HCT116 (cell line): Measurements from ENCODE around the gene GIPC3.

ENCODE experiments used
- EZH2 ChIP-seq: fragments of 200-600 bp; sonication (generic); IDR thresholded peaks from 2 replicates; pipeline ENCODE4 v1.6.1; 2017; ENCODE audit warnings: antibody characterized with exemption, mixed run types
- POLR2A ChIP-seq: IDR thresholded peaks from 2 replicates; pipeline ENCODE4 v1.7.0; 2011; ENCODE audit warnings: borderline replicate concordance; ENCODE audit not compliant: insufficient read depth, insufficient read length; ENCODE audit errors: extremely low read depth
- SIN3A ChIP-seq: IDR thresholded peaks from 2 replicates; pipeline ENCODE4 v1.6.1; 2012; ENCODE audit warnings: low read depth
- TF ChIP-seq, protein P1 (sequence below), 3 experiments: fragments of 200-600 bp in 1 of 3; sonication (generic) in 1 of 3; IDR thresholded peaks in 2 of 3; conservative IDR thresholded peaks in 1 of 3; 2 replicates each; pipeline ENCODE4 v1.5.1; 2012 to 2017; ENCODE audit warnings: low read depth in 2 of 3, low read length in 2 of 3, antibody characterized with exemption in 1 of 3, borderline replicate concordance in 1 of 3, control low read depth in 1 of 3, mild to moderate bottlenecking in 1 of 3, mixed read lengths in 1 of 3, mixed run types in 1 of 3, moderate library complexity in 1 of 3; ENCODE audit not compliant: insufficient read depth in 1 of 3

DNA sequence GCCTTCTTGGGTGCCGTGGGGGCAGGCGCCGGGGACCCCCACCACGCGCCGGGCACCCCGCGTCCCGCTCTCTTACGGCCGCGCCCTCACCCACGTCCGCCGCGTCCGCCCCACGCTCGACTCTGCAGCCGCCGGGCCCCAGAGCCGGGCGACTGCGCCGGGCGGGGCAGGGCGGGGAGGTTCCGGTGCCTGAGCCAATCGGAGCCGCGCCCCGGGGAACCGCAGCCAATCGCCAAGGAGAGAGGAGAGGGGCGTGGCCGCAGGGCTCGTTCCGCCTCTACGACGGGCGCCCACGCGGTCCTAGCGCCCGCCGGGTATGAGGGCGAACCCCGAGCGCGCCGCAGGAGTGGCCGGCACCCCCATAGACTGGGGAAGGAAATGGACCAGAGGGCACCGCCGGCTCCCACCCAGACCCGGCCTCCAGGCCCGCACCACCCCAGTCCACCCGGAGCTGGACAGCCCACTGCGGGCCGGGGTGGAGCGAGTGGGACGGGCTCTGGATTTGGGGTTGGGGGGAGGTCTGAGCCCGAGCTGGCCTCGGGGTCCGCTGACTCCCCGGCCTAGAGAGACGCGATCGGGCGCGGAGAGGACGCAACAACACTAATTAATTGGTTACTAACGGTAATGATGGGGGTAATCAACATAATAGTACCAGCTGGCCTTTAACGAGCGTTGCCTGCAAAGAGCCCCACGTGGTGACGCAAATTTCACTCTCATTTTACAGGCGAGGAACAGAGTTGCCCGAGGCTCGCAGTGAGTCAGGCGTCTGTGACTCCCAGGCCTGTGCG, 27.6 kb upstream of the GIPC3 start, which contains the start of gene MFSD12:
- TF ChIP-seq, protein P1, sequence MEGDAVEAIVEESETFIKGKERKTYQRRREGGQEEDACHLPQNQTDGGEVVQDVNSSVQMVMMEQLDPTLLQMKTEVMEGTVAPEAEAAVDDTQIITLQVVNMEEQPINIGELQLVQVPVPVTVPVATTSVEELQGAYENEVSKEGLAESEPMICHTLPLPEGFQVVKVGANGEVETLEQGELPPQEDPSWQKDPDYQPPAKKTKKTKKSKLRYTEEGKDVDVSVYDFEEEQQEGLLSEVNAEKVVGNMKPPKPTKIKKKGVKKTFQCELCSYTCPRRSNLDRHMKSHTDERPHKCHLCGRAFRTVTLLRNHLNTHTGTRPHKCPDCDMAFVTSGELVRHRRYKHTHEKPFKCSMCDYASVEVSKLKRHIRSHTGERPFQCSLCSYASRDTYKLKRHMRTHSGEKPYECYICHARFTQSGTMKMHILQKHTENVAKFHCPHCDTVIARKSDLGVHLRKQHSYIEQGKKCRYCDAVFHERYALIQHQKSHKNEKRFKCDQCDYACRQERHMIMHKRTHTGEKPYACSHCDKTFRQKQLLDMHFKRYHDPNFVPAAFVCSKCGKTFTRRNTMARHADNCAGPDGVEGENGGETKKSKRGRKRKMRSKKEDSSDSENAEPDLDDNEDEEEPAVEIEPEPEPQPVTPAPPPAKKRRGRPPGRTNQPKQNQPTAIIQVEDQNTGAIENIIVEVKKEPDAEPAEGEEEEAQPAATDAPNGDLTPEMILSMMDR (IDR thresholded peaks at IDR 0.05 in 2 of 3, conservative IDR thresholded peaks at IDR 0.05 in 1 of 3; ENCODE audit: borderline replicate concordance in 1 of 3, insufficient read depth in 1 of 3, low read depth in 2 of 3, low read length in 2 of 3) = no peak
- TF ChIP-seq EZH2 (no peak), POLR2A (peak; percentile 36), SIN3A (peak; percentile 81; the same call in 1 of the 2 replicates)
